HG03354 (cell line): ENCODE measurements around the gene PLEK2.
"Not testable (repeated sequence)": the region's sequence is repeated elsewhere in the genome, so short reads cannot be mapped to it uniquely, and the experiment has no call there.

ENCODE experiments used
- ATAC-seq: cut with Tn5 transposase; IDR thresholded peaks from one replicate; pipeline ENCODE4 v1.9.1; 2021; ENCODE audit warnings: mild to moderate bottlenecking; ENCODE audit not compliant: unreplicated experiment, poor library complexity, severe bottlenecking

The PLEK2 gene

GRCh38 chr14:67371247-67372148, 40.5 kb downstream of the PLEK2 start:
- no peak for ATAC-seq

- ATAC-seq: no peak
Observed at GRCh38 chr14:67370830-67371229, 41.1 kb downstream of the PLEK2 start.

- ATAC-seq: no peak
Observed at GRCh38 chr14:67365476-67365875, 46.5 kb downstream of the PLEK2 start.

- ATAC-seq: peak; percentile 32
Observed at GRCh38 chr14:67360470-67361206, 51.3 kb downstream of the PLEK2 start.

GRCh38 chr14:67359775-67360469, 52.0 kb downstream of the PLEK2 start, which contains the start of the genes ATP6V1D and EIF2S1:
Gene ATP6V1D (minus strand): TSS chr14:67359804. CDS start chr14:67359698, 106 bp downstream.
Gene EIF2S1 (plus strand): TSS chr14:67360328. CDS start chr14:67364768, 4,440 bp downstream.
- ATAC-seq: peak; percentile 92

GRCh38 chr14:67358924-67359774, 52.8 kb downstream of the PLEK2 start:
- peak; percentile 0 for ATAC-seq

- no peak for ATAC-seq
Observed at GRCh38 chr14:67357969-67358354, 54.0 kb downstream of the PLEK2 start.

GRCh38 chr14:67357186-67357968, 54.6 kb downstream of the PLEK2 start:
- ATAC-seq: no peak

GRCh38 chr14:67352055-67352454, 59.9 kb downstream of the PLEK2 start:
- ATAC-seq: no peak

- no peak for ATAC-seq
Observed at GRCh38 chr14:67345583-67345982, 66.4 kb downstream of the PLEK2 start.

- ATAC-seq: no peak
Observed at GRCh38 chr14:67343601-67344230, 68.2 kb downstream of the PLEK2 start.

GRCh38 chr14:67341231-67341630, 70.7 kb downstream of the PLEK2 start:
- not testable (repeated sequence) for ATAC-seq
